GM21717 (cell line): Measurements from ENCODE around the gene ZNF280B.
"Not testable (repeated sequence)": the region's sequence is repeated elsewhere in the genome, so short reads cannot be mapped to it uniquely, and the experiment has no call there.

Experiments used
- ATAC-seq: cut with Tn5 transposase; IDR thresholded peaks from one replicate; pipeline ENCODE4 v1.9.1; 2021; ENCODE audit warnings: mild to moderate bottlenecking, moderate library complexity; ENCODE audit not compliant: unreplicated experiment

ZNF280B gene

GRCh38 chr22:22465782-22466181 is 42.8 kb downstream of the ZNF280B start:
- no peak for ATAC-seq

GRCh38 chr22:22465094-22465602 is 43.4 kb downstream of the ZNF280B start:
- ATAC-seq = no peak

- no peak for ATAC-seq
Measured at GRCh38 chr22:22464541-22465054, 43.9 kb downstream of the ZNF280B start.

GRCh38 chr22:22463855-22464540 is 44.5 kb downstream of the ZNF280B start:
- ATAC-seq = no peak

- no peak for ATAC-seq
Measured at GRCh38 chr22:22462813-22463567, 45.6 kb downstream of the ZNF280B start.

GRCh38 chr22:22461583-22461982 is 47.0 kb downstream of the ZNF280B start:
- ATAC-seq = no peak

- ATAC-seq = no peak
Measured at GRCh38 chr22:22461111-22461510, 47.4 kb downstream of the ZNF280B start.

- ATAC-seq = no peak
Measured at GRCh38 chr22:22460635-22461034, 47.9 kb downstream of the ZNF280B start.

GRCh38 chr22:22460060-22460459 is 48.5 kb downstream of the ZNF280B start:
- ATAC-seq = no peak

GRCh38 chr22:22458896-22459588 is 49.5 kb downstream of the ZNF280B start:
- no peak for ATAC-seq

GRCh38 chr22:22458387-22458786 is 50.2 kb downstream of the ZNF280B start:
- no peak for ATAC-seq

- no peak for ATAC-seq
Measured at GRCh38 chr22:22454997-22455396, 53.5 kb downstream of the ZNF280B start.

- no peak for ATAC-seq
Measured at GRCh38 chr22:22452996-22453686, 55.4 kb downstream of the ZNF280B start.

GRCh38 chr22:22452211-22452610 is 56.3 kb downstream of the ZNF280B start:
- ATAC-seq = no peak

GRCh38 chr22:22450343-22450839 is 58.2 kb downstream of the ZNF280B start:
- no peak for ATAC-seq

GRCh38 chr22:22449819-22450218 is 58.7 kb downstream of the ZNF280B start:
- no peak for ATAC-seq

GRCh38 chr22:22446517-22446916 is 62.0 kb downstream of the ZNF280B start:
- no peak for ATAC-seq

GRCh38 chr22:22444007-22444589 is 64.4 kb downstream of the ZNF280B start:
- not testable (repeated sequence) for ATAC-seq

GRCh38 chr22:22442928-22443709 is 65.4 kb downstream of the ZNF280B start:
- no peak for ATAC-seq
